Keratinocyte (primary cell): ENCODE data around the gene PLXNA3. TPM values are rescaled to one million over a fixed set of nuclear protein-coding genes. Genes with fewer than 3 reads are reported as not detected.

Experiments
- DNase-seq: peaks from one replicate; pipeline ENCODE4 v3.0.0-alpha.2; 2011; ENCODE audit warnings: low read depth, missing footprints, low spot score
- FAIRE-seq: peaks from 2 replicates; lab custom pipeline; 2011; peaks lifted over from hg19 to GRCh38; lab: Jason Lieb, UNC
- H2AFZ ChIP-seq: 2 replicates; pipeline ENCODE4 v1.6.0; 2012; ENCODE audit warnings: low read length, control low read depth, inconsistent platforms; ENCODE audit not compliant: control insufficient read depth
- H3K27ac ChIP-seq: 2 replicates; pipeline ENCODE4 v1.5.1; 2011; ENCODE audit warnings: low read length; ENCODE audit not compliant: control insufficient read depth, insufficient read depth
- H3K27me3 ChIP-seq: 3 replicates; pipeline ENCODE4 v1.6.0; 2011; ENCODE audit warnings: low read length; ENCODE audit not compliant: control insufficient read depth, insufficient read depth; ENCODE audit errors: extremely low read depth
- H3K36me3 ChIP-seq, 2 experiments: 2 replicates in 1 of 2; 3 replicates in 1 of 2; pipeline ENCODE4 v1.5.1; 2011; ENCODE audit warnings: low read length in 2 of 2, mild to moderate bottlenecking in 1 of 2; ENCODE audit not compliant: control insufficient read depth in 2 of 2, insufficient read depth in 2 of 2; ENCODE audit errors: extremely low read depth in 1 of 2
- H3K4me1 ChIP-seq: 3 replicates; pipeline ENCODE4 v1.5.1; 2011; ENCODE audit warnings: low read length; ENCODE audit not compliant: control insufficient read depth, insufficient read depth; ENCODE audit errors: extremely low read depth
- H3K4me2 ChIP-seq: 3 replicates; pipeline ENCODE4 v1.6.0; 2011; ENCODE audit warnings: low read depth, low read length; ENCODE audit not compliant: control insufficient read depth, insufficient read depth; ENCODE audit errors: extremely low read depth
- H3K4me3 ChIP-seq, 3 experiments: fragments of 200-600 bp in 1 of 3; sonication (generic) in 1 of 3; 2 replicates in 2 of 3; 3 replicates in 1 of 3; pipeline ENCODE4 v1.5.1; 2011 to 2016; ENCODE audit warnings: low read length in 3 of 3, mild to moderate bottlenecking in 3 of 3, control low read depth in 2 of 3, inconsistent platforms in 1 of 3, low read depth in 1 of 3, mixed read lengths in 1 of 3, mixed run types in 1 of 3, moderate library complexity in 1 of 3; ENCODE audit not compliant: control insufficient read depth in 2 of 3, insufficient read depth in 2 of 3; ENCODE audit errors: extremely low read depth in 1 of 3
- H3K79me2 ChIP-seq: 2 replicates; pipeline ENCODE4 v1.6.0; 2012; ENCODE audit warnings: low read length; ENCODE audit not compliant: control insufficient read depth, insufficient read depth
- H3K9ac ChIP-seq: 3 replicates; pipeline ENCODE4 v1.6.0; 2011; ENCODE audit warnings: low read length; ENCODE audit not compliant: control insufficient read depth, insufficient read depth; ENCODE audit errors: extremely low read depth
- H3K9me1 ChIP-seq: 3 replicates; pipeline ENCODE4 v1.6.0; 2011; ENCODE audit warnings: low read length; ENCODE audit not compliant: control insufficient read depth, insufficient read depth; ENCODE audit errors: extremely low read depth
- H3K9me3 ChIP-seq: 2 replicates; pipeline ENCODE4 v1.5.1; 2012; ENCODE audit warnings: low read depth, low read length; ENCODE audit not compliant: control insufficient read depth
- H4K20me1 ChIP-seq: 3 replicates; pipeline ENCODE4 v1.6.0; 2011; ENCODE audit warnings: low read length; ENCODE audit not compliant: control insufficient read depth, insufficient read depth; ENCODE audit errors: extremely low read depth
- EZH2 ChIP-seq: IDR thresholded peaks from one replicate; pipeline ENCODE4 v1.6.1; 2012; ENCODE audit warnings: inconsistent platforms, mild to moderate bottlenecking, low read length, moderate library complexity
- dilution Hi-C: fragments of 300-500 bp; cut with MboI; formaldehyde crosslinking; loops from one replicate; pipeline ENCODE4 v1.7.0; 2020; ENCODE audit warnings: low sequenced_read_pairs; ENCODE audit not compliant: extremely low pct_ligation_motif_present
- polyA plus RNA-seq, 5 experiments: library from polyadenylated mRNA; depleted of rRNA in 3 of 5; stranded (reverse) in 3 of 5; stranded (forward) in 1 of 5; unstranded in 1 of 5; fragments of >200 nt; gene quantifications; 1 replicate in 1 of 5; 2 replicates in 3 of 5; 3 replicates in 1 of 5; pipeline versions ENCODE4 v1.2.1 to v1.2.3, GENCODE V29; 2011 to 2012; ENCODE audit warnings: missing spikeins in 2 of 5, low read depth in 1 of 5, low replicate concordance in 1 of 5
- TF ChIP-seq, protein P1 (sequence below), 3 experiments: IDR thresholded peaks in 1 of 3; conservative IDR thresholded peaks in 1 of 3; optimal IDR thresholded peaks in 1 of 3; 2 replicates in 2 of 3; 3 replicates in 1 of 3; pipeline versions ENCODE3 to v1.5.1; 2011; ENCODE audit warnings: low read length in 3 of 3, mild to moderate bottlenecking in 3 of 3, moderate library complexity in 2 of 3, control low read depth in 1 of 3, inconsistent platforms in 1 of 3; ENCODE audit not compliant: insufficient read depth in 2 of 3; ENCODE audit errors: extremely low read depth in 1 of 3

Gene PLXNA3
- polyA plus RNA-seq, 1 donor (not counting 4 experiments of a cell fraction or from before 2014, with no cell fraction given) = 7.6 TPM

DNA sequence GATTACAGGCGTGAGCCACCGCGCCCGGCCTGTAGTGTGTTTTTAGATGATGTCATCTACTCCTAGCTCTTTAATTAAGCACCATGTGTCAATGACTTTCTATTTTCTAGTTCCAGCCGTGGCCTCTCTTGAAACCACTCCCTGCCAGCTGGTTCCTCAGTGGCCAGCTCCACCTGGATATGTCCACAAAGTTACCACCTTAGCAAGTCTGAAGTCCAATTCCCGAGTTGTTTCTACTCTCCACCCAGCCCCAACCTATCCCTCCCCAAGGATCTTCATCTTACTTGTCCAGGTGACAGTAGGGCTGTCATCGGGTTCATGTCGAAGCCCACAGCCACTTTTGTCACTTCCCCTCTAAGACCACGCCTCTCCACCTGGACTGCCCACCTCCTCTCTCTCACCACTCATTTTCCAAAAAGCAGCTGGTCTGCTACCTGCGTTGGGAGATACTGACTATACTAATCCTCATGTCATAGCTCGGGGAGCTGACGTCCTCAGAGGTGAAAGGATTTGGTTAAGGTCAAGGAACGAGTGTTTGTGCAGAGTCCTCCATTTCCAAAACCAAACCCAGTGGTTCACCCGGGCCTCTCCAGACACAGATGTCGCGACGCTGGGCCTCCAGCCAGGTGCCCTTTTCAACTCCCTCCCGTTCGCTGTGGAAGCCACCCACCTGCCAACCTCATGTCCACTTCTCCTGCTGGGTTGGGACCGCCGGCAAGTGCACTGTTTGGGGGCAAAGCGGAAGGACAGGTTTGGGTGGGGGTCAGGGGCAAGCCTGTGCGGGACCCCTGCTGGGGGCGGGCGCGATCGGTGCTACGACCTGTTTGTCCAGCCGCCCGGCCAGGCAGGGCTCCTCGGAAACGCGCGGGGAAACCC is 57.2 kb downstream of the PLXNA3 start:
- FAIRE-seq (no peak), DNase-seq (no peak)
- H3K4me1 ChIP-seq = peaks cover 2% of the 10 kb centered on the region
- H3K27me3 ChIP-seq = no peaks in the 10 kb centered on the region
- H3K9ac ChIP-seq = peak overlapping the region; percentile 80
- peak overlapping the region; percentile 85 for H3K4me2 ChIP-seq
- H3K79me2 ChIP-seq = peaks cover 6% of the 10 kb centered on the region
- H3K27ac ChIP-seq = peak overlapping the region; percentile 61
- no peaks in the 10 kb centered on the region for H3K9me1 ChIP-seq
- peak overlapping the region; percentile 64 to 69 (median 68) for H3K4me3 ChIP-seq
- H3K36me3 ChIP-seq = no peaks in the 10 kb centered on the region
- TF ChIP-seq EZH2 = no peak
- TF ChIP-seq, protein P1, sequence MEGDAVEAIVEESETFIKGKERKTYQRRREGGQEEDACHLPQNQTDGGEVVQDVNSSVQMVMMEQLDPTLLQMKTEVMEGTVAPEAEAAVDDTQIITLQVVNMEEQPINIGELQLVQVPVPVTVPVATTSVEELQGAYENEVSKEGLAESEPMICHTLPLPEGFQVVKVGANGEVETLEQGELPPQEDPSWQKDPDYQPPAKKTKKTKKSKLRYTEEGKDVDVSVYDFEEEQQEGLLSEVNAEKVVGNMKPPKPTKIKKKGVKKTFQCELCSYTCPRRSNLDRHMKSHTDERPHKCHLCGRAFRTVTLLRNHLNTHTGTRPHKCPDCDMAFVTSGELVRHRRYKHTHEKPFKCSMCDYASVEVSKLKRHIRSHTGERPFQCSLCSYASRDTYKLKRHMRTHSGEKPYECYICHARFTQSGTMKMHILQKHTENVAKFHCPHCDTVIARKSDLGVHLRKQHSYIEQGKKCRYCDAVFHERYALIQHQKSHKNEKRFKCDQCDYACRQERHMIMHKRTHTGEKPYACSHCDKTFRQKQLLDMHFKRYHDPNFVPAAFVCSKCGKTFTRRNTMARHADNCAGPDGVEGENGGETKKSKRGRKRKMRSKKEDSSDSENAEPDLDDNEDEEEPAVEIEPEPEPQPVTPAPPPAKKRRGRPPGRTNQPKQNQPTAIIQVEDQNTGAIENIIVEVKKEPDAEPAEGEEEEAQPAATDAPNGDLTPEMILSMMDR (optimal IDR thresholded peaks at IDR 0.05 in 1 of 3, IDR thresholded peaks at IDR 0.05 in 1 of 3, conservative IDR thresholded peaks at IDR 0.05 in 1 of 3; ENCODE audit: extremely low read depth in 1 of 3, insufficient read depth in 2 of 3, low read length in 3 of 3) = no peak
- no peaks in the 10 kb centered on the region for H3K9me3 ChIP-seq
- peak overlapping the region; percentile 19 for H2AFZ ChIP-seq
- dilution Hi-C loops = no loop called here
- H4K20me1 ChIP-seq = no peaks in the 10 kb centered on the region

DNA sequence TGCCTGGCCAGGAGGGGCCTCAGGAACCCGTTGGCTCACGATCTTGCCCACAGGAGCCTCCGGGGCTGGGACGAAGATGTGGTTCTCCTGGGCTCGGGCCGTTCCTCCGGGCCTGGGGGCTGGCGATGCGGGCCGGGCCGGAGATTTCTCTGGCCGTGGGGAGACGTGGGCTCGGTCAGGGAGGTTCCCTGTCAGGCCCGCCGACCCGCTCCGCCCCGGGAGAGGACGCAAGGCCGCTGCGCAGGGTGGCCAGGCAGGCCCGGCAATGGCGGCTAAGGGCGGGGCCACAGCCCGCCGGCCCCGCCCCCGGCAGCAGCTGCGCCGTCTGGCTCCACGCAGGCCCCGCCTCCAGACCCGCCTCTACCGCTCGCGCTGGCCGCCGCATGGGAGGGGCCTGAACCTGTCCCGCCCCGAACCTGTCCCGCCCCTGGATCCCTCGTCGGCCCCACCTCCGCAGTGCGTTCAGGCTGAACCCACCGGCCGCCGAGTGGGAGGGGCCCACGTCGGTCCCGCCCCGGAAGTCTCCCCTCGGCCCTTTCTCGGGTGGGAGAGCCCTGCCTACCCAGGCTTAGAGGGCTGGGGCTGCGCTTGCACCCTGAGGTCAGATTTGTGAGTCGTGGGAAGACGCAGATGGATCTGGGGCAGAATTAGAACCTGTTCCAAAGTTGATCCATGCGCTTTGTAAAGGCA is 58.0 kb downstream of the PLXNA3 start, which contains the start of gene FAM3A:
Gene FAM3A, minus strand, starts transcription at position 267 of the 690 bp plus-strand sequence. CDS start 460 bp downstream, outside the sequence.
- peak within 1 kb of the TSS; percentile 80 for H3K9ac ChIP-seq
- H3K9me1 ChIP-seq = no peaks in the 10 kb centered on the region
- no peaks in the 10 kb centered on the region for H3K36me3 ChIP-seq
- dilution Hi-C loops = no loop called here
- H3K4me2 ChIP-seq = peak within 1 kb of the TSS; percentile 85
- H3K27me3 ChIP-seq = no peaks in the 10 kb centered on the region
- H3K79me2 ChIP-seq = peaks cover 6% of the 10 kb centered on the region
- H4K20me1 ChIP-seq = no peaks in the 10 kb centered on the region
- FAIRE-seq (no peak), DNase-seq (no peak)
- peak within 1 kb of the TSS; percentile 64 to 69 (median 69) for H3K4me3 ChIP-seq
- H2AFZ ChIP-seq = peak within 1 kb of the TSS; percentile 78
- TF ChIP-seq, protein P1 (optimal IDR thresholded peaks at IDR 0.05 in 1 of 3, IDR thresholded peaks at IDR 0.05 in 1 of 3, conservative IDR thresholded peaks at IDR 0.05 in 1 of 3; ENCODE audit: extremely low read depth in 1 of 3, insufficient read depth in 2 of 3, low read length in 3 of 3) = no peak
- TF ChIP-seq EZH2 = no peak
- peaks cover 2% of the 10 kb centered on the region for H3K4me1 ChIP-seq
- H3K9me3 ChIP-seq = no peaks in the 10 kb centered on the region
- peak within 1 kb of the TSS; percentile 61 for H3K27ac ChIP-seq
